A172 (cell line): ENCODE results near the gene SDR9C7. TPM values are rescaled to one million over a fixed set of nuclear protein-coding genes. Genes with fewer than 3 reads are reported as not detected.
"Not testable (repeated sequence)": the region's sequence is repeated elsewhere in the genome, so short reads cannot be mapped to it uniquely, and the experiment has no call there.

Source experiments
- DNase-seq: peaks from one replicate; pipeline ENCODE4 v3.0.0-alpha.2; 2015; ENCODE audit warnings: low spot score
- total RNA-seq: library from RNA; depleted of rRNA; stranded (reverse); fragments of >200 nt; shearing (Covaris generic); gene quantifications from 2 replicates; pipeline ENCODE4 v1.2.3, GENCODE V29; 2014

The SDR9C7 gene
- total RNA-seq, 1 experiment from 2014 or later = not detected

DNA sequence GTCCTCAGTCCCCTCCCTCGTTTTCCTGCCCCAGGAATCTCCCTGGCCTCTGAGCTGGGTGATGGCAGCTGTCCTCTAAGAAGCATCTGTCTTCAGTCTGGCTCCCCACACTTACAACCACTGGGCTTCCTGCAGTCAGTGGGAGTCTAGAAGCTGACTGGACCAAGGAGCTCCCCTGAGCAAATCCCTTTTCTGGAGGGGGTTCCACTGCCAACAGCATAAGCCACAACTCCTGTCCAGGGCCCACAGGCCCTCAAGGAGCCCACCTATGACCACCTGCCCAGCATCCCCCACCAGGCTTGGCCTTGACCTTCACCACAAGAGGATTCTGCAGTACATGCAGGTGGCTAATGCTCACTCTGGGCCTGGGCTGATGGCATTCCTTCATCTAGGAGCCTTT is 19.1 kb upstream of the SDR9C7 start:
- DNase-seq = no peak

DNA sequence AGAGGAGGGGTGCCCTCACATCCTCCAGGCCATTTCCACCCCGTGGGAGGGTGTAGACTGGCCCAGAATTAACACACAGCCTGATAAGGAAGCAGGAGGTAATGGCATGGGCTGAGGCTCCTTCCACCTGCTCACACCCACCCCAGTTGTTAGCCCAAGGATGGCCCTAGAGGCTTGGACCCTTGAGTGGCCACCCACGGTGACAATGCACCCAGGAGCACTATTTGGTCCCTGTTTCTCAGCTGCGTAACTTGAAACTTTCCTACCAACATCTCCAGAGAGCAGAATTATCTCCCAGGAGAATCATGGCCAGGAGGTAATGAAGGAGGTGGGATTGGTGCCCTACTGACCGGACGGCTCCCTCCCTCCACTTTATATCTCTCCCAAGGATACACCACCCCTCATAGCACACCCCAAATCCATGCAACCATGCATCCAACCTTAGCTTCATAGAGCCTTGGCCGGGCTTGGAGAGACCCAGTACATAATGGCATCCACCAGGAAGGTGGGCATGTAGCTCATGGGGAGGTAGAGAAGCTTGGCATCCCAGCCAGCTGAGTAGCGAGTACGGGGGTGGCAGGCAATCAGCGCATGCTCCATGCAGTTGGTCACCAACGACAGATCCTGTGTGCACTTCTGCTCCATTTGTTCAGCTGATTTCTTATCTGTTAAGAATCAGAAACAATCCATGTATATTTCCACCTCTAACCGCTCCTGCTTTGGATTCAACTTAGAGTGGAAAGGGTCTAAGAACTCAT is 17.6 kb upstream of the SDR9C7 start:
- no peak for DNase-seq

DNA sequence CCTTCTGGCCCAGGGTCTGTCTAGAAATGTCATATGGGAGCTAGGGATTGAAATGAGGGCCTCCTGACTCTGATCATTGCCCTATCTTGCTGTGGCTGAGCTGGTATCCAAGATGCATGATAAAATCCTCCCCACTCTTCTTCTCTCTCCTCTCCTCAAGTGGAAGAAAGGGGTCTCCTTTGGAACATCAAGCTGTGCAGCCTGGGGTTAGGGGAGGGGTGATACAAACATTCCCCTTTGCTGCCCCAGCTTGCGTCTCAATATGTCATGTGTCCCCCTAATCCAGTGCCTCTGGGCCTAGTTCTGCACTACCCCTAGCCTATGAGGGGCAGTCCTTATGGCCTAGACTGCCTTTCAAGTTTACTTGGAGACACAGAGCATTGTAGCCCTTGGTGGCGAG is 14.7 kb upstream of the SDR9C7 start:
- no peak for DNase-seq

DNA sequence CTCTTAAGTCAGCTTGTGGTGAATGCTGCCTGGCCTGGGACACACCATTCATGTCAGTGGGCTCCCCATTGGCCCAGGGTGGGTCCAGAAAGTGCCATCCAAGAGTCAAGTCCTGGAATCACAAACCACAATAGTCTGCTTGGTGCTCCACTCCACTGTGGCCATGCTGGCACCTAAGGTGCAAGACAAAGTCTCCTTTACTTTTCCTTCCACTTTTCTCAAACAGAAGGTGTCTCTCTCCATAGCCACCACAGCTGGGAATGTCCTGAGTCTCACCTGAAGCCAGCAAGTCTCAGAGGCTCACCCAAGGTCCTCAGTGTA is 14.2 kb upstream of the SDR9C7 start:
- DNase-seq = no peak

DNA sequence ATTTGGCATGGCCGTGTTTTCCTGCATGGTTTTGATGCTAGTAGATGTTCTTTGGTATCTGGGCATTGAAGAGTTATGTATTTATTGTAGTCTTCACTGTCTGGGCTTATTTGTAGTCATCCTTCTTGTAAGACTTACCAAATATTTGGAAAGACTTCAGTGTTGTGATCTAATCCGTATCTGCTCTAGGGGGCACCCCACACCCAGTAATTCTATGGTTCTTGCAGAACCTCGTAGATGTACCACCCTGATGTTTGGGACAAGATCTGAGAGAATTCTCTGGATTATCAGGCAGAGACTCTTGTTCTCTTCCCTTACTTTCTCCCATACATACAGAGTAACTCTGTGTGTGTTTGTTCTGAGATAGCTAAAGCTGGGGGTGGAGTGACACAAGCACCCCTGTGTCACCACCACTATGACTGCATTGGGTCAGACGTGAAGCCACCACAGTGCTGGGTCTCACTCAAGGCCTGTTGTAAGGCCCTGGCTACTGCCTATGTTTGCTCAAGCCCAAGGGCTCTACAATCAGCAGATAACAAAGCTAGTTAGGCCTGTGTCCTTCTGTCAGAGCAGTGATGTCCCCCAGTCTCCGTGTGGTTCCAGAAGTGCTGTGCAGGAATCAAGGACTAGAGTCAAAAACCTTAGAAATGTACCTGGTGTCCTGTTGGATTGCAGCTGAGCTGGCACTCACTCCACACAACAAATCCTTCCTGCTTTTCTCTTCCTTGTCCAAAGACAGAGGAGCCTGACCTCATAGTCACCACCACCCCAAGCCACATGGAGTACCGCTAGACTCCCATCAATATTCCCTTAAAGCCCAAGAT is 13.6 kb upstream of the SDR9C7 start:
- no peak for DNase-seq

DNA sequence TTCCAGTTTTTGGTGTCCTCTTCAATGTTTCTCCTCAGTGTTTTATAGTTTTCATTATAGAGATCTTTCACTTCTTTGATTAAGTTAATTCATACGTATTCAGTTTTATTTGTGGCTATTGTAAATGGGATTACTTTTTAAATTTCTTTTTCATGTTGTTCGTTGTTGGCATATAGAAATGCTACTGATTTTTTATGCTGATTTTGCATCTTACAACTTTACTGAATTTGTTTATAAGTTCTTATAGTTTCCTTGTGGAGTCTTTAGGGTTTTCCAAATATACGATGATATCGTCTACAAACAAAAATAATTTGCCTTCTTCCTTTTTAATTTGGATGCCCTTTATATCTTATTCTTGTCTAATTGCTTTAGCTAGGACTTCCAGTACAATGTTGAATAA is 9.7 kb upstream of the SDR9C7 start:
- DNase-seq = no peak

DNA sequence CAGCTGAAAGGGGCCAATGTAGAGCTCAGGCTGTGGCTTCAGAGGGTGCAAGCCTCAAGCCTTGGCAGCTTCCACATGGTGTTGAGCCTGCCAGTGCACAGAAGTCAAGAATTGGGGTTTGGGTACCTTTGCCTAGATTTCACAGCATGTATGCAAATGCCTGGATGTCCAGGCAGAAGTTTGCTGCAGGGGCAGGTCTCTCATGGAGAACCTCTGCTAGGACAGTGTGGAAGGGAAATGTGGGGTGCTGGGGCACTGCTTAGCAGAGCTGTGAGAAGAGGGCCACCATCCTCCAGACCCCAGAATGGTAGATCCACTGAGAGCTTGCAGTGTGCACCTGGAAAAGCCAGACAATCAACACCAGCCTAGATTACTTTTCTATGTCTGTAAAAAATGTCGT is 9.2 kb upstream of the SDR9C7 start:
- not testable (repeated sequence) for DNase-seq

DNA sequence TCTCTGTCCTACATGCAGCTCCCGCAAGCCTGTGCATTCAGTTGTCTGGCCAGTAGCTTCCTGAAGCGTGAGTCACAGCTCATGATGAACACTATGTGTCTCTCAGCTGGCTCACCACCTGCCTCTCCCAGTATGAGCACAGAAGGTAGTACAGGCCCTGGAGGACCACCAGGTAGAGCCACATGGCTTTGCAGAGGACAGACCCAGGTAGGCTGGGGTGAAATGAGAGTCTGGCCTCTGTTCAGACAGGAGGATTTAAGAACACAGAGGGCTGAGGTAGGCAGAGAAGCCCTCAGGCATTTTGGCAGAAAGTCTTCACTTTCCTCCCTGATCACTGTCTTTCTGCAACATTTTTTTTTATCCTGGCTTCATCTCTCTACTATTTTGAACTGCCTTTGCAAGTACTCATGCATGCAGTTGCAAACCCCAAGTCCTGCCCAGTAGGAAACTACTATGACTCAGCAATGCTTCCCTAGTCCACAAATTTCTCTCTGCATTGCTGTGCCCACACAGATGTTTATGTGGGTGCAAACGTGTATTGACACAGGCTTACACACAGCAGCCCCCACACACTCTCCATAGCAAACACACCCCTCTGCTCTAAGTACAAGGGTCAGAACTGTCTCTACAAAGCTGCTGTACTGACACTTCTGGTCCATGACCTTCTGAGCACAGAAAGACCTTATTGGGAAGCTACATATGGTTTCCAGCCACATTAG is 7.2 kb upstream of the SDR9C7 start:
- DNase-seq = peak; percentile 70

DNA sequence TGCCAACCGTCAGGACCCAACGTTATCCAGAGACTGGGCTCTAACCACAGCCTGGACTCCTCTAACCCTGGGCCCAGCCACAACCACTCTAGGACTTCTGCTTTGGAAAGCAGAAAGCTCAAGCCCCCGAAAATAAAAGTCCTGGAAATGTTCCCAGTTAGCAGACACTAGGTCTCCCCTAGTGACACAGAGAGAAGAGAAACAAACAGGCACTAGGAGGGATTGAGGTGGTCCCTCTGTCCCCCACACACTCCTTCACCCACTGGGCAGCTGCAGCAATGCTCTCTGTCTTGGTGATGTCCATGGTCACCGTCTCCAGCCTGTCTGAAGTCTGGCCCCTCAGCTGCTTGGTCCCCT is 6.7 kb upstream of the SDR9C7 start:
- not testable (repeated sequence) for DNase-seq

DNA sequence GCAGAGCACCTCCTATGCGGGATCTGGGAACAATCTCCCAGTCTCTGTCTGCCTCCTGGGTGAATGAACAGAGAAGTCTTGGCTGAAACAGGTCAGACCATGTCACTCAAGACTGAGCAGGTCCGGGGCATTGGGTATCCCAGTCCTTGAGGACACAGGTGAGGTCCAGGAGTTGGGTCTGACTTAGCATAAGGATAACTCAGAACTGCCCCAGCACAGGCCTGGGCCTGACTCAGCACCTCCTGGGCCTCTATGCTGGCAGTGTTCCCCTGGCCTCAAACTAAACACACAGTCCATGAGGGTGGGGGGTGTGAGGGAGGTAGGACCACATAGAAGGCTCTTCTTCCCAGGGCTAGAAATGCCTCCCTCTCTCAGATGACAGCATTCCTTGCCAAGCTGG is 1.5 kb upstream of the SDR9C7 start:
- no peak for DNase-seq

DNA sequence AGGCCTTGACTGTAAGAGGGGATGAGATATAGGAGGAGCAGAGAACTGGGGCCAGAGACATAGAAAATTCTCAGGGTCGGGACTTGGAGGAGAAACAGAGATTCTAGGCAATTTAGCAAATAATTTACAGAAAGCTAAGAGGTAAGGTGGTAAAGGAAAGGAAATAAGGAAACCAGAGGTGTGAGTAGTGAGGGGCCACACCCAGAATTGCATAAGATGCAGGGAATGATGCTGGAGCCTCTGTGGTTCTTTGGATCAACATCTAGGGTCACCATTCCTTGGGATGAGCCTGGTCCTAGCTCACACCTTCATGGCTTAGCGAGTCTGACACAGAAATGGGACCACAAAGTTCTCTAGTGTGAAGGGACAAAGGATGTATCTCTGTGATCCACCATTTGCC is 949 bp upstream of the SDR9C7 start:
- DNase-seq = no peak

DNA sequence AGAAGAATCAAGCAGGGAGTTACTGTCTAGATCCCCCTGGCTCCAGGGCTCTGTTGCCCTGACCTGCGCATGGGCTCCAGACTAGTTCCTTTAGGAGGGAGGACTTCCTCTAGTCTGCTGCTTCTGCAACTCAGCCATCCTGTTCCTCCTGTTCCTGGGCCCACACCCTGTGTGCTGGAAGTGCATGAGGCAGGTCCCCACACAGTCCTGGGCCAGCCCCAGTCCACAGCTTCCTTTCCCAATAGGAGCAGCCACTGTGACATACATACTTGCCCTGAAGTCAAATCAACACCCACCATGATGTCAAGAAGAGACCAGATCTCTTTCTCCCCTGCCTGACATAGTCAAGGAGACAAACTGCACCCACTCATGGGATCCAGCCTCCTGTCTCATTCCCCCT is 1.3 kb downstream of the SDR9C7 start:
- no peak for DNase-seq

DNA sequence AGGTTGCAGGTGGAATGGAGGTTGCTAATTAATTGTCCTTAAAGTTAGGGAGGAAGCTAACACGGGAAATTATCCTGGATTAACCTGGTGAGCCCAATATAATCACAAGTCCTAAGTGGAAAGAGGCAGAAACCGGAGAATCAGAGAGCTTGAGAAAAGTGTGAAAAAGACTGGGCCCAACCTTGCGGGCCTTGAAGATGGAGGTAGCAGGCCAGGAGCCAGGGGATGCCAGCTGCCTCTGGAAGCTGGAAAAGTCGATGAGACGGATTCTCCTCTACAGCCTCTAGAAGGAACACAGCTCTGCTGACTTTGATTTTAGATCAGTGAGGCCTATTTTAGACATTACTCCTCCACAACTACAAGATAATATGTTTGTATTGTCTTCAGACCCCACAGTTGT is 2.1 kb downstream of the SDR9C7 start:
- no peak for DNase-seq

DNA sequence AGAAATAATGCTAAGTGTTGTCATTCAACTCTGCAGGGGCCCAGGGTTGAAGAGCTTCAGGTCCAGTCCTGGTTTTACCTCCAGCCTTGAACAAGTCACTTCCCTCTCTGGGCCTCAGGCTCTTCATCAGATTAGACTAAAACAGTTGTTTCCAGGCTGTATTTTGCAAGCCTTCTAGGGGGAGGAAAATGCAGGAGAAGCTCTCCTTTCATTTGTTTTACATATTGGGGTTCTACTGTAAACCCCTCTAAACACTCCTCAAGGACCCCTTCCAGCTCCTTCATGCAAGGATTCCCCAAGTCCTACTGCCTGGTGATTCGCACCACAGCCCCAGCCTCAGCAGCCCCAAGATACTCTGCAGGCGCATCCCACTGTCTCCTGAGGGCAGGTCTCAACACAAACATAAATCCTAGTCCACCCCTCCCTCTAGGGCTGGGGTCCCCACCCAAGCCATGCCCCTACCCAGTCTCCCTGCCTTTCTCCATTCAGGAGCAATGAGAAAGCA is 2.7 kb downstream of the SDR9C7 start:
- peak; percentile 33 for DNase-seq

DNA sequence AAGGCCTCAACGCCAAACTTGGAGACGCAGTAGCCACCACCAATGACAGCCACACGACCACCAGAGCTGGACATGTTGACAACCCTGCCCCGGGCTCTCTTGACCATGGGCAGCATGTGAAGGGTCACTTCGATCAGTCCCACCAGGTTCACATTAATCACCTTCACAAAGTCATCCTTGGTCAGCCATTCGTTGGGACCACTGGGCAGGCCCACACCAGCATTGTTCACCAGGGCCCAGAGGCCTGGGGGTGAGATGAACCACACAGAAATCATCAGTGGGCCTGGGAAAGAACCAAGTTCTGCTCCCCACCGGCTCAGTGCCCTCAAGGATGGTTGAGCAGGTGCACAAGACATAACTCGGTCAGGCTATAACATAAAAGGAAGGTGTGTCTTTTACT is 4.0 kb downstream of the SDR9C7 start:
- no peak for DNase-seq

DNA sequence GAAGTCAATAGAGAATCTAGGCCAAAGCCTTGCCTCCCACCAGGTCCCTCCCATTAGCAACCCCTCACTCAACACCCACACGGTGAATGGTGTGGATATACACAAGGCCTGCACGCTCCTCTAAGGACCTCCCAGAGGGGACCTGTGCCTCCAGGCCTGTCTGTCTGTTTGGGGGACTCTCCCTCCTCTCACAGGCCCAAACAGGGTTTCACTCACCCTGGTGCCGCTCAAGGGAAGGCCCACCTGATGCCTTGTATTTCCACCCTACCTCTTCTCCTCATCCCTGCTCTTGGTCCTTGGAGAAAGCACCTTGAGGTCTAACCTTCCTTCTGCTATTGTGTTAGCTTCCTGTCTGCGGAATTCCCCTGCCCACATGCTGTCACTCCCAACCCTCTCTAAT is 4.4 kb downstream of the SDR9C7 start:
- DNase-seq = no peak

DNA sequence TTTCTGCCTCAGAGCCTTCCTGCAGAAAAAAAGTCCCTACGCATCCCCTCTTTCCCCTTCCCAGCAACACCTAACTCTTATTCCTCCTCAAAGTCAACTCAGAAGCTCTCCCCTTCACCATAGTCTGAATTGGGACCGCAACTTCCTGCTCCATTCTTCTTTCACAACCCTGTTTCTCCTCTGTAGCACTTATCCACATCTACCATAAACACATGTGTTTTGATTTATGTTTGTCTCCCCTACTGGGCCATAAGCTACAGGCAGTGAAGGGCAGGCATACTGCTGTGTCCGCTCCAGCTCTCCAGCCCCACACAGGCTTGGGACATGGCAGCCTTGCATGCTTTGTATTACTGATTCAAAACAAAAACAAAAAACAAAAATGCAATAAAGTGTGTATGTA is 5.9 kb downstream of the SDR9C7 start:
- DNase-seq = no peak

DNA sequence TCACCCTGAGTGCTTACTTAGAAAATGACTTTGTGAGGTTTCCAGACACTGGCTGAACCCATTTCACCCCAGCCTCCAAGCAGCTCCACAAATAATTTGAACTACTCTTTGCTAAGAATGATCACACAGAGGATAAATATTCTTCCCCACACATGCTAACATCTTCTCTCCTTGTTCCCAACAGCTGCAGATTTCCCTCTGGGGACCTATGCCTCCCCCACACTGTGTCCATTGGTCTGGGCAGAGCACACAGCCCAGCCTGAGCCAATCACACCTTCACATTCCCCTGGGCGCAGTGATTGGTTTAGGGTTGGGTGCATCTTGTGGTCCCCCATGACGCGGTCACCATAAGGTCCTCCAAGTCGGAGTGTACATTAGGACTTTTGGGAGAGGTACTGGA is 6.9 kb downstream of the SDR9C7 start:
- no peak for DNase-seq

DNA sequence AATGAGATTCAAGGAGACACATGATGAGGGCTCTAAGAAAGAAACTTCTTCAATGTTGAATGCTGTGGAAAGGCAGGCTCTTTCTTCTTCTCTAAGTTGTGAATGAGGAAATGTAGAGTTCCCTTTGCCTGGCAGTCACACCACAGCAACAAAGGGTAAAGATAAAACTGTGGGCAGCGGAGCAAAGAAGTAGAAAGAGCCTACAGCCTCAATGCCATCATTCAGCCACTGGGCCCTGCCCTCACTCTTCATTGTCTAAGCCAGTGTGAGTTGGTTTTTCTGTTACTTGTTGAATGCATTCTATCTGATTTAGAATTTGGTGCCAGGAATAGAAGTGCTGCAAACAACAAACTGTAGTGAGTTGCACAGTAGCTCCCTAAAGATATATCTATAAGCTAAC is 12.2 kb downstream of the SDR9C7 start:
- no peak for DNase-seq

DNA sequence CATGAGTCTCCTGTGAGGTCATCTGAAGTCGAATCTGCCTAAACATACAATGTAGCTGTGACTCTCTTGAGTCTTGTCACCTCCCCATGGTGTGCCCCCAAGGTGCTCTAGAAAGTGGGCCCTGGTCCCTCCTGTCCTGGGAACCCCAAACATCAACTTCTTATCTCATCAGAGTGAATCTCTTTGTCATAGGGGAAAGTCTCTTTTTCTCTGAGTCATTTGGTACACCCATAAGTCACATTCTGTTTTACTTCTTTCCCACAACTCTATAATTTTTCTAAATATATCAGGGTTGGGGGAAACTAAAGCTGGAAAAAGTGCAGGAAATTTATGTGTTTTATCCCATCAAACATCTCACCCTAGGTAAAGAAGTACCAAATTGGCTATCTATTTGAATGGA is 12.9 kb downstream of the SDR9C7 start:
- no peak for DNase-seq

DNA sequence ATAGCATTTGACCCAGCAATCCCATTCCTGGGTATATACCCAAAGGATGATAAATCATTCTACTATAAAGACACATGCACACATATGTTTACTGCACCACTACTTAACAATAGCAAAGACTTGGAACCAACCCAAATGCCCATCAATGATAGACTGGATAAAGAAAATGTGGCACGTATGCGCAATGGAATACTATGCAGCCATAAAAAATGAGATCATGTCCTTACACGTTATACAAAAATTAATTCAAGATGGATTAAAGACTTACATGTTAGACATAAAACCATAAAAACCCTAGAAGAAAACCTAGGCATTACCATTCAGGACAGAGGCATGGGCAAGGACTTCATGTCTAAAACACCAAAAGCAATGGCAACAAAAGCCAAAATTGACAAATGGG is 16.1 kb downstream of the SDR9C7 start:
- DNase-seq = not testable (repeated sequence)

DNA sequence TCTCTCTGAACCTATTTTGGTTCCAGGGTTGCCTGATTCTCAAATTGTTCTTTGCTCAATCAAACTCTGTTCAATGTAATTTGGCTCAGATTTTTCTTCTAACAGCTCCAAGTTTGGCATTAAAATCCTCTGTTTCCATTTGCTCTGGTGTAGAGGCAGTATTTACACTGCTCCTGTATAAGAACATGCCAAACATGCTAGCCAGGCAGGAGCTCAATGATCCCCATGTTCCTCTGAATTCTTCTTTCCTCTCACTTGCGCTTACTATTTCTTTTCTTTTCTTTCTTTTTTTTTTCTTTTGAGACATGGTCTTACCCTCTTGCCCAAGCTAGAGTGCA is 17.2 kb downstream of the SDR9C7 start:
- DNase-seq = no peak
